ENCODE results near the gene DPYD.

Gene DPYD

DNA sequence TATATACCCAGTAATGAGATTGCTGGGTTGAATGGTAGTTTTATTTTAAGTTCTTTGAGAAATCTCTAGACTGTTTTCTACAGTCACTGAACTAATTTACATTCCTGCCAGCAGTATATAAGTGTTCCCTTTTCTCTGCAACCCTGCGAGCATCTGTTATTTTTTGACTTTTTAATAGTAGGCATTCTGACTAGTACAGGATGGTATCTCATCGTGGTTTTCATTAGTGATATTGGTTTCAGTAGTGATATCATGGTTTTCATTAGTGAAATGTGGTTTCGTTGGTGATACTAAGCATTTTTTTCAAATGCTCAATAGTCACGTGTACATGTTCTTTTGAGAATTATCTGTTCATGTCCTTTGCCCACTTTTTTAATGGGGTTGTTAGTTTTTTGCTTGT lies 882.4 kb downstream of the DPYD start:
- Mint-ChIP-seq H3K9me3 (peaks cover 54% of the 10 kb centered on the region), H3K27ac (no peak overlapping the region), H3K4me3 (no peak overlapping the region), H3K4me1 (no peaks in the 10 kb centered on the region), H3K27me3 (ENCODE audit: low read depth, poor library complexity) (peaks cover 5% of the 10 kb centered on the region), H3K36me3 (ENCODE audit: low read depth) (peaks cover 19% of the 10 kb centered on the region)
- DNase-seq: no peak
- no peak for TF ChIP-seq CTCF (IDR thresholded peaks at IDR 0.05)

- Mint-ChIP-seq H3K4me1 (no peaks in the 10 kb centered on the region), H3K9me3 (peaks cover 17% of the 10 kb centered on the region), H3K27me3 (ENCODE audit: low read depth, poor library complexity) (peaks cover 5% of the 10 kb centered on the region), H3K36me3 (ENCODE audit: low read depth) (no peaks in the 10 kb centered on the region), H3K27ac (no peak overlapping the region), H3K4me3 (no peak overlapping the region)
- DNase-seq: no peak
- TF ChIP-seq CTCF (IDR thresholded peaks at IDR 0.05): no peak
Observed at GRCh38 chr1:97034651-97035050, 886.2 kb downstream of the DPYD start.

GRCh38 chr1:97033949-97034348 lies 886.9 kb downstream of the DPYD start:
- Mint-ChIP-seq H3K9me3 (peaks cover 11% of the 10 kb centered on the region), H3K36me3 (ENCODE audit: low read depth) (no peaks in the 10 kb centered on the region), H3K27ac (no peak overlapping the region), H3K27me3 (ENCODE audit: low read depth, poor library complexity) (peaks cover 5% of the 10 kb centered on the region), H3K4me3 (no peak overlapping the region), H3K4me1 (no peaks in the 10 kb centered on the region)
- no peak for TF ChIP-seq CTCF (IDR thresholded peaks at IDR 0.05)
- DNase-seq: no peak

All from nephron progenitor cell (in vitro differentiated cells).